Measurements from ENCODE around the gene RFLNA. TPM values are rescaled to one million over a fixed set of nuclear protein-coding genes. Genes with fewer than 3 reads are reported as not detected.

The RFLNA gene, protein sequence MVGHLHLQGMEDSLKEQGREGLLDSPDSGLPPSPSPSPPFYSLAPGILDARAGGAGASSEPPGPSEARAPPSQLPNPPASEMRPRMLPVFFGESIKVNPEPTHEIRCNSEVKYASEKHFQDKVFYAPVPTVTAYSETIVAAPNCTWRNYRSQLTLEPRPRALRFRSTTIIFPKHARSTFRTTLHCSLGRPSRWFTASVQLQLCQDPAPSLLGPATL
- total RNA-seq, result 0.50 TPM
- long read RNA-seq, partial matches to known transcripts, result 0 of 3 reads
- long read RNA-seq, other reads (novel, unspliced or antisense), result 2 of 3 reads

DNA sequence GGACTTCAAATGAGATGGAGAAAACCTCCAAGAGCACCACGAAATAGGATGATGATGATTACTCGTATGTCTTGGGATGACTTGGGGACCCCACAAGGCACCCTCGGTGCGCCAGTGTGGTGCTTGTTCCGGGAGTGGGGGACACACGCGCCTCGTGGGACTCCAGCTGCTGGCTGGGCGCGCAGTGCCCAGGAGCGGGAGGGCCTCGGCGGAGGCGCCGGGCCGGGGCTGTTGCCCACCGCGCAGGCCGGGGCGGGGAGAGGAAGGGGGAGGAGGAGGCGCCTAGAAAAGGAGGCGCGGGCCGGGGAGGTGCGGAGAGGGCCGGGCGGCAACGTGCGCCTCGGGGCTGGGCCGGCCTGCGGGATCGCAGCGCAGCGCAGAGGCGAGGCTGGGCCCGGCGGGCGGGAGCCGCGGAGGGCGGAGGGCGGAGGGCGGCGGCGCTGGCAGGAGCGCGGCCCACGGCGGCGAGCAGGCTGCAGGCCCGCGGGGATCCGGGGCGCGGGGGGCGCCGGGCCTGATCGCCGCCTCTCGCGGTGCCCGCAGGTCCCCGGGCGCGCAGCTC, at the start of gene RFLNA:
Gene RFLNA (plus strand): TSS at position 314 of the 562 bp plus-strand sequence. CDS start 337 bp downstream, outside the sequence.
- peak; percentile 41 for DNase-seq
- peak; percentile 64 to 74 for ATAC-seq
- Histone ChIP-seq H3K36me3 (no peaks in the 10 kb centered on the region), H3K27me3 (ENCODE audit: low read depth) (peaks cover 44% of the 10 kb centered on the region), H3K4me3 (peak within 1 kb of the TSS; percentile 43), H3K4me1 (peaks cover 20% of the 10 kb centered on the region), H3K27ac (no peak within 1 kb of the TSS), H3K9me3 (no peaks in the 10 kb centered on the region)
- intact Hi-C loops (cut with DNase I), result no loop called here
- TF ChIP-seq, protein P1, sequence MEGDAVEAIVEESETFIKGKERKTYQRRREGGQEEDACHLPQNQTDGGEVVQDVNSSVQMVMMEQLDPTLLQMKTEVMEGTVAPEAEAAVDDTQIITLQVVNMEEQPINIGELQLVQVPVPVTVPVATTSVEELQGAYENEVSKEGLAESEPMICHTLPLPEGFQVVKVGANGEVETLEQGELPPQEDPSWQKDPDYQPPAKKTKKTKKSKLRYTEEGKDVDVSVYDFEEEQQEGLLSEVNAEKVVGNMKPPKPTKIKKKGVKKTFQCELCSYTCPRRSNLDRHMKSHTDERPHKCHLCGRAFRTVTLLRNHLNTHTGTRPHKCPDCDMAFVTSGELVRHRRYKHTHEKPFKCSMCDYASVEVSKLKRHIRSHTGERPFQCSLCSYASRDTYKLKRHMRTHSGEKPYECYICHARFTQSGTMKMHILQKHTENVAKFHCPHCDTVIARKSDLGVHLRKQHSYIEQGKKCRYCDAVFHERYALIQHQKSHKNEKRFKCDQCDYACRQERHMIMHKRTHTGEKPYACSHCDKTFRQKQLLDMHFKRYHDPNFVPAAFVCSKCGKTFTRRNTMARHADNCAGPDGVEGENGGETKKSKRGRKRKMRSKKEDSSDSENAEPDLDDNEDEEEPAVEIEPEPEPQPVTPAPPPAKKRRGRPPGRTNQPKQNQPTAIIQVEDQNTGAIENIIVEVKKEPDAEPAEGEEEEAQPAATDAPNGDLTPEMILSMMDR (IDR thresholded peaks at IDR 0.05), result no peak

GRCh38 chr12:124247331-124247730, 47.6 kb upstream of the RFLNA start:
- Histone ChIP-seq H3K4me1 (no peaks in the 10 kb centered on the region), H3K27ac (no peak overlapping the region), H3K4me3 (no peak overlapping the region), H3K27me3 (ENCODE audit: low read depth) (no peaks in the 10 kb centered on the region), H3K9me3 (peaks cover 13% of the 10 kb centered on the region), H3K36me3 (no peaks in the 10 kb centered on the region)
- DNase-seq (no peak), ATAC-seq (no peak)
- TF ChIP-seq, protein P1 (IDR thresholded peaks at IDR 0.05), result no peak
- intact Hi-C loops (cut with DNase I), result no loop called here

GRCh38 chr12:124248941-124249825, 45.7 kb upstream of the RFLNA start:
- H3K4me1 ChIP-seq, result no peaks in the 10 kb centered on the region
- no peaks in the 10 kb centered on the region for H3K27me3 ChIP-seq (ENCODE audit: low read depth)
- DNase-seq, result no peak
- ATAC-seq, result no peak
- H3K27ac ChIP-seq, result no peak overlapping the region
- H3K36me3 ChIP-seq, result no peaks in the 10 kb centered on the region
- no peak overlapping the region for H3K4me3 ChIP-seq
- H3K9me3 ChIP-seq, result peaks cover 13% of the 10 kb centered on the region
- intact Hi-C loops (cut with DNase I), result no loop called here
- TF ChIP-seq, protein P1 (IDR thresholded peaks at IDR 0.05), result no peak

- no peaks in the 10 kb centered on the region for H3K36me3 ChIP-seq
- ATAC-seq (no peak), DNase-seq (no peak)
- H3K27ac ChIP-seq, result no peak overlapping the region
- H3K4me1 ChIP-seq, result no peaks in the 10 kb centered on the region
- no peak overlapping the region for H3K4me3 ChIP-seq
- TF ChIP-seq, protein P1 (IDR thresholded peaks at IDR 0.05), result no peak
- no peaks in the 10 kb centered on the region for H3K27me3 ChIP-seq (ENCODE audit: low read depth)
- H3K9me3 ChIP-seq, result peaks cover 13% of the 10 kb centered on the region
- intact Hi-C loops (cut with DNase I), result no loop called here
Observed at GRCh38 chr12:124251186-124251585, 43.7 kb upstream of the RFLNA start.

GRCh38 chr12:124252964-124253363, 41.9 kb upstream of the RFLNA start:
- H3K27me3 ChIP-seq (ENCODE audit: low read depth), result no peaks in the 10 kb centered on the region
- DNase-seq, result no peak
- intact Hi-C loops (cut with DNase I), result no loop called here
- H3K4me3 ChIP-seq, result no peak overlapping the region
- H3K27ac ChIP-seq, result no peak overlapping the region
- H3K36me3 ChIP-seq, result no peaks in the 10 kb centered on the region
- ATAC-seq, result no peak
- H3K9me3 ChIP-seq, result no peaks in the 10 kb centered on the region
- no peaks in the 10 kb centered on the region for H3K4me1 ChIP-seq
- TF ChIP-seq, protein P1 (IDR thresholded peaks at IDR 0.05), result no peak

Measured in lower lobe of right lung (tissue), 2 donors.